Right atrium auricular region (tissue), 2 donors: ENCODE measurements around the gene ARMH4. TPM values are rescaled to one million over a fixed set of nuclear protein-coding genes. Genes with fewer than 3 reads are reported as not detected.

Source experiments
- DNase-seq: peaks from one replicate; pipeline ENCODE4 v3.0.0-alpha.2; 2019; ENCODE audit warnings: low spot score
- H3K27ac ChIP-seq, 2 donors: fragments of 200-600 bp; sonication (generic); 1 replicate in 1 of 2; 2 replicates in 1 of 2; pipeline ENCODE4 v1.5.1; 2016 to 2019
- H3K27me3 ChIP-seq, 2 donors: fragments of 200-600 bp; sonication (generic); one replicate each; pipeline versions ENCODE4 v1.5.1 to v1.6.0; 2017 to 2019
- H3K36me3 ChIP-seq: fragments of 200-600 bp; sonication (generic); one replicate; pipeline ENCODE4 v1.5.1; 2016
- H3K4me1 ChIP-seq, 2 donors: fragments of 200-600 bp; sonication (generic); one replicate each; pipeline versions ENCODE4 v1.5.1 to v1.6.0; 2017 to 2019
- H3K4me3 ChIP-seq, 2 donors: fragments of 200-600 bp; sonication (generic); 1 replicate in 1 of 2; 2 replicates in 1 of 2; pipeline ENCODE4 v1.5.1; 2017 to 2019; ENCODE audit warnings: mild to moderate bottlenecking in 1 of 2, moderate library complexity in 1 of 2
- H3K9me3 ChIP-seq, 2 donors: fragments of 200-600 bp; sonication (generic); one replicate each; pipeline ENCODE4 v1.5.1; 2019
- total RNA-seq, 2 donors: library from RNA; depleted of rRNA; stranded (reverse); fragments of >200 nt; gene quantifications; one replicate each; pipeline ENCODE4 v1.1.0, GENCODE V29; 2016
- TF ChIP-seq, protein P1 (sequence below), 2 donors: fragments of 200-600 bp; sonication (generic); IDR thresholded peaks; one replicate each; pipeline ENCODE4 v1.5.1; 2019; ENCODE audit warnings: antibody characterized with exemption in 2 of 2

The ARMH4 gene
- total RNA-seq, 2 donors from 2014 or later = 3.4 to 16.3 TPM

DNA sequence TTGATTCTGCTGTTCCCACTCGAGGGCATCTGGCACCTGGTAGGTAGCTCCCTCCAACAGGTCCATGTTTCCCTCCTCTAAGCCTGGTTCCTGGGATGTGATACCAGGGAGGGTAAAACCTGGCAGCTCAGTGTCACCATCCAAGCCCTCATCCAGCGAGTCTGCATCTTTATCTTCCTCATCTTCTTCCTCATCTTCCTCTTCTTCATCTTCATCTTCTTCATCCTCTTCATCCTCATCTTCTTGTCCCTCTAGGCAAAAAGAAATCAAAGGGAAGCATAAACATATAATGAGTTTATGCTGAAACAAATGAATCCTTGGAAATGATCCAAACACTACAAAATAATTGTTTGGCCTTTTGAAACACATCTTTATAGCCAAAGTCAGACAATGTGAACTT is 55.3 kb downstream of the ARMH4 start:
- no peak overlapping the region for H3K4me3 ChIP-seq
- H3K36me3 ChIP-seq = peaks cover 6% of the 10 kb centered on the region
- no peak overlapping the region for H3K27ac ChIP-seq
- H3K9me3 ChIP-seq = no peaks in the 10 kb centered on the region
- no peaks in the 10 kb centered on the region for H3K27me3 ChIP-seq
- TF ChIP-seq, protein P1, sequence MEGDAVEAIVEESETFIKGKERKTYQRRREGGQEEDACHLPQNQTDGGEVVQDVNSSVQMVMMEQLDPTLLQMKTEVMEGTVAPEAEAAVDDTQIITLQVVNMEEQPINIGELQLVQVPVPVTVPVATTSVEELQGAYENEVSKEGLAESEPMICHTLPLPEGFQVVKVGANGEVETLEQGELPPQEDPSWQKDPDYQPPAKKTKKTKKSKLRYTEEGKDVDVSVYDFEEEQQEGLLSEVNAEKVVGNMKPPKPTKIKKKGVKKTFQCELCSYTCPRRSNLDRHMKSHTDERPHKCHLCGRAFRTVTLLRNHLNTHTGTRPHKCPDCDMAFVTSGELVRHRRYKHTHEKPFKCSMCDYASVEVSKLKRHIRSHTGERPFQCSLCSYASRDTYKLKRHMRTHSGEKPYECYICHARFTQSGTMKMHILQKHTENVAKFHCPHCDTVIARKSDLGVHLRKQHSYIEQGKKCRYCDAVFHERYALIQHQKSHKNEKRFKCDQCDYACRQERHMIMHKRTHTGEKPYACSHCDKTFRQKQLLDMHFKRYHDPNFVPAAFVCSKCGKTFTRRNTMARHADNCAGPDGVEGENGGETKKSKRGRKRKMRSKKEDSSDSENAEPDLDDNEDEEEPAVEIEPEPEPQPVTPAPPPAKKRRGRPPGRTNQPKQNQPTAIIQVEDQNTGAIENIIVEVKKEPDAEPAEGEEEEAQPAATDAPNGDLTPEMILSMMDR (IDR thresholded peaks at IDR 0.05) = no peak
- no peaks in the 10 kb centered on the region for H3K4me1 ChIP-seq
- DNase-seq = no peak

DNA sequence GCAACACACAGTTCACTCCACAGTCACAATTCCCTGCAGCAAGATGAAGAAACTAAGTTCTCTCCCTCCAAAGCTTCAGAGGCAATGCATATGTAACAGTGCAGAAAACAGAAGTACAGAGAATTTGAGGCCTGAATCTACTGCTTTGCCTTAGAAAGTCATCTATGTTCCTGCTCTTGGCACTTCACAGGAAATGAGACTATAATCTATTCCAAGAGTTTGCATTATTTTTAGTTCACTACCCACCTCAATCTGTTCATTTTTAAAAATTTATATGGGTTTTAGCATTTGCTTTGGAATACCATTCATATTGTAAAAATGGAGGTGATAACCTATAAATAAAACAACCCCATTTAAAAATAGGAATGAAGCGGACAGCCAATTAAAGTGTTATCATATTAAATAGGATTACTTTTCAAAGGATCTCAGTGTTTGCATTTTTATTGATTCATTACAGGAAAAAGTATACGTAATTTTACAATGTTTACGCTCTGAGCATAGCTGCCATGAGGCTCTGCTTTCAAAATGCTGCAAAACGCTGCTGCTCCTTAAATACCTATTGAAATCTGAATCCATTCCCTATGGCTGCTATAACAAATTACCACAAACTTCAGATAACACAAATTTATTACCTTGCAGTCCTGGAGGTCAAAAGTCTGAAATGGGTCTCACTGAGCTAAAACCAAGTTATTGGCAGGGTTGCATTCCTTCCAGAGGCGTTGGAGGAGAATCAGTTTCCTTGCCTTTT is 60.0 kb downstream of the ARMH4 start:
- Histone ChIP-seq H3K4me3 (no peak overlapping the region), H3K9me3 (no peaks in the 10 kb centered on the region), H3K36me3 (peaks cover 6% of the 10 kb centered on the region), H3K4me1 (no peaks in the 10 kb centered on the region), H3K27ac (no peak overlapping the region), H3K27me3 (no peaks in the 10 kb centered on the region)
- TF ChIP-seq, protein P1 (IDR thresholded peaks at IDR 0.05) = no peak
- DNase-seq = no peak

DNA sequence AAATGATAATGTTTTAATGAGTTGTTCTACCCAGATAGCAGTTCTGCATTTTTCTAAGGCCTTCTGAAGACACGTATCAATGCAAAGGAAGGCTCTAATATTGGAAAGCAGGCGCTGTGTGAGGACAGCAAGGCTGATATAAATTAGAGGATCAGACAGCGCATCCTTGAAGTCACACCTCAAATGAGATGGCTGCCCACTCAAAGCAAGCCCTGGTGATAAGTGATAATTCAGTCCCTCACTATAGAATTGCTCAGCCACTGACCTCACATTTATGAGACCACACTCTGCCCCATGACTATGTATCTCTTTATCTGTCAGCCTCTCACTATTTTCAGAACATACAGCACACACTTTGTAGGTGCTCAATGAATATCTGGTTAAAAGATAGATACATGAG is 62.4 kb downstream of the ARMH4 start:
- H3K4me3 ChIP-seq = no peak overlapping the region
- H3K9me3 ChIP-seq = no peaks in the 10 kb centered on the region
- H3K27ac ChIP-seq = no peak overlapping the region
- DNase-seq = no peak
- no peaks in the 10 kb centered on the region for H3K4me1 ChIP-seq
- TF ChIP-seq, protein P1 (IDR thresholded peaks at IDR 0.05) = no peak
- H3K27me3 ChIP-seq = no peaks in the 10 kb centered on the region
- no peaks in the 10 kb centered on the region for H3K36me3 ChIP-seq

DNA sequence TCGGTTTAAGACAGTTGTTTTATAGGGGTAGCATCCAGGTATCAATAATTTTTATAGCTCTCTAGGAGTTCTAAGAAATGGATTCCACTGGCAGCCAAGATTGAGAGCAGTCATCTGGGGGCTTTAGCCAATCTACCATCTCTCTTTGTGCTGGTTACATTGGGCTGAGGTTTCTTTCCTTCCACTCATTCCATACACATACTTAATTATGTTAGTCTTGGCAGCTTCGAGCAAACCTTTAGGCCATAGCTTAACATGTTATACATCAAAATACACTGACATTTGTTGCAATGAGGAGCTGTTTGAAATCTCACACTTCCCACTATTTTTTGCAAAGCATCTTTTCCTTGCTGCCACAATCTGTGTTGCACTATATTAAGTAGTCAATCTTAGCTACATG is 63.1 kb downstream of the ARMH4 start:
- no peak overlapping the region for H3K4me3 ChIP-seq
- no peak overlapping the region for H3K27ac ChIP-seq
- no peaks in the 10 kb centered on the region for H3K27me3 ChIP-seq
- H3K36me3 ChIP-seq = no peaks in the 10 kb centered on the region
- no peak for DNase-seq
- H3K9me3 ChIP-seq = no peaks in the 10 kb centered on the region
- TF ChIP-seq, protein P1 (IDR thresholded peaks at IDR 0.05) = no peak
- H3K4me1 ChIP-seq = no peaks in the 10 kb centered on the region

DNA sequence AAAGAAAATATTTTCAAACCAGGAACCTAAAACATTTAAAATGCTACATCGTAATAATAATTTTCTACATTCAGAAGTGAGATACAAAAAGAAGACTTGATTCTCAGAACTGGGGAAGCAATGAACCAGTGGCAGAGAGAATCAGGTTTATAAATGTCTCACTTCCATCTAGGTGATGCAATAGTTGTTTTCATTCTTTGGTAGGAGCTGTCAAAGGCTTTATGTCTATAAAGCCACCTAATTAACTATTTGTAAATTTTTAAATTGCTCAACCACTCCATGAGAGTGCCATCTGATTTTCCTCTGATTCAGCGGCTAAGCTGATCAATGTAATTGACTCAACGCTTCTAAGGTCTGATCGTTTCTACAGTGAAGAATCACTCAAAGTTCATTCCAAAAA is 66.1 kb downstream of the ARMH4 start:
- TF ChIP-seq, protein P1 (IDR thresholded peaks at IDR 0.05) = no peak
- Histone ChIP-seq H3K9me3 (no peaks in the 10 kb centered on the region), H3K4me3 (no peak overlapping the region), H3K27ac (no peak overlapping the region), H3K27me3 (no peaks in the 10 kb centered on the region), H3K36me3 (no peaks in the 10 kb centered on the region), H3K4me1 (peaks cover 0 to 7% of the 10 kb centered on the region in 2 donors)
- no peak for DNase-seq
